HCT116 (cell line): ENCODE measurements around the gene FNDC3A. TPM values are rescaled to one million over a fixed set of nuclear protein-coding genes. Genes with fewer than 3 reads are reported as not detected.

Experiments used
- ATAC-seq: fragments of 200-7000 bp; cut with Tn5 transposase; 2 replicates; pipeline ENCODE4 v1.9.1; 2020; ENCODE audit warnings: mild to moderate bottlenecking, moderate library complexity
- BruUV-seq: library from RNA; stranded (reverse); fragments of 400-500 nt; replicated peaks from 2 replicates; lab custom pipeline; 2021; lab: Mats Ljungman, UMichigan
- CTCF ChIA-PET: fragments of 300-600 bp; sonication (Branson Sonifier 250); formaldehyde crosslinking; loops from one replicate; lab custom pipeline; 2021; ENCODE audit warnings: antibody characterized with exemption; lab: Charles Lee
- POLR2A ChIA-PET: fragments of 300-600, 350-600 bp; sonication (Branson Sonifier 250); formaldehyde crosslinking; loops from one replicate; lab custom pipeline; 2021; ENCODE audit warnings: antibody characterized with exemption; lab: Charles Lee
- RAD21 ChIA-PET, 2 experiments: fragments of 300-600 bp; sonication (Branson Sonifier 250); formaldehyde crosslinking; loops; one replicate each; lab custom pipeline; 2023; ENCODE audit warnings: low total read pairs in 2 of 2; ENCODE audit not compliant: uncharacterized antibody in 2 of 2, unreplicated experiment in 2 of 2, low non-redundant PET in 1 of 2; lab: Charles Lee
- DNase-seq: peaks from one replicate; pipeline ENCODE4 v3.0.0-alpha.2; 2010; ENCODE audit warnings: low read depth, low spot score
- H2AFZ ChIP-seq: fragments of 200-600 bp; shearing (Covaris generic), sonication (generic); 2 replicates; pipeline ENCODE4 v1.6.1; 2017; ENCODE audit warnings: low read depth, mixed run types, mixed read lengths, antibody characterized with exemption, low read length; ENCODE audit not compliant: poor library complexity, severe bottlenecking
- H3K27ac ChIP-seq: 2 replicates; pipeline ENCODE4 v1.5.1; 2012; ENCODE audit warnings: low read depth, low read length
- H3K27me3 ChIP-seq: fragments of 200-600 bp; sonication (generic); 2 replicates; pipeline ENCODE4 v1.6.1; 2016; ENCODE audit warnings: mixed run types, low read length, mixed read lengths; ENCODE audit not compliant: insufficient read depth
- H3K36me3 ChIP-seq, 2 experiments: fragments of 200-500 bp in 1 of 2; fragments of 200-600 bp in 1 of 2; sonication (Bioruptor generic) in 1 of 2; sonication (generic) in 1 of 2; 2 replicates each; pipeline versions ENCODE4 v1.5.1 to v1.6.1; 2014 to 2016; ENCODE audit warnings: low read length in 2 of 2, inconsistent platforms in 1 of 2, mixed read lengths in 1 of 2, mixed run types in 1 of 2; ENCODE audit not compliant: insufficient read depth in 2 of 2, control insufficient read depth in 1 of 2
- H3K4me1 ChIP-seq, 2 experiments: fragments of 200-600 bp in 1 of 2; sonication (generic) in 1 of 2; 2 replicates each; pipeline versions ENCODE4 v1.5.1 to v1.6.1; 2012 to 2017; ENCODE audit warnings: low read length in 2 of 2, inconsistent platforms in 1 of 2, mild to moderate bottlenecking in 1 of 2, mixed read lengths in 1 of 2, mixed run types in 1 of 2, moderate library complexity in 1 of 2; ENCODE audit not compliant: insufficient read depth in 2 of 2, control insufficient read depth in 1 of 2
- H3K4me2 ChIP-seq: fragments of 200-600 bp; sonication (generic); 2 replicates; pipeline ENCODE4 v1.6.1; 2017; ENCODE audit warnings: mixed run types, low read length, mixed read lengths
- H3K4me3 ChIP-seq, 2 experiments: fragments of 200-600 bp in 1 of 2; sonication (generic) in 1 of 2; replicated peaks in 1 of 2; 2 replicates each; pipeline ENCODE4 v1.5.1; 2011 to 2016; ENCODE audit warnings: low read length in 2 of 2, control low read depth in 1 of 2, low read depth in 1 of 2, mild to moderate bottlenecking in 1 of 2, mixed read lengths in 1 of 2, mixed run types in 1 of 2
- H3K79me2 ChIP-seq: fragments of 200-600 bp; sonication (generic); 2 replicates; pipeline ENCODE4 v1.6.1; 2017; ENCODE audit warnings: mild to moderate bottlenecking, mixed run types, low read length, moderate library complexity, mixed read lengths; ENCODE audit not compliant: insufficient read depth
- H3K9ac ChIP-seq: fragments of 200-600 bp; sonication (generic); 2 replicates; pipeline ENCODE4 v1.6.1; 2016; ENCODE audit warnings: low read length, mixed read lengths
- H3K9me2 ChIP-seq: fragments of 200-600 bp; sonication (generic), shearing (Covaris generic); 2 replicates; pipeline ENCODE4 v1.6.1; 2017; ENCODE audit warnings: mixed run types, mild to moderate bottlenecking, moderate library complexity; ENCODE audit not compliant: insufficient read depth
- H3K9me3 ChIP-seq, 2 experiments: fragments of 200-500 bp in 1 of 2; fragments of 200-600 bp in 1 of 2; sonication (Bioruptor generic) in 1 of 2; sonication (generic) in 1 of 2; 2 replicates each; pipeline ENCODE4 v1.6.1; 2014 to 2017; ENCODE audit warnings: low read length in 2 of 2, mixed read lengths in 2 of 2, inconsistent platforms in 1 of 2, low read depth in 1 of 2, mild to moderate bottlenecking in 1 of 2, mixed run types in 1 of 2, moderate library complexity in 1 of 2; ENCODE audit not compliant: control insufficient read depth in 1 of 2, insufficient read depth in 1 of 2
- H4K20me1 ChIP-seq: fragments of 200-600 bp; sonication (generic), shearing (Covaris generic); 2 replicates; pipeline ENCODE4 v1.6.1; 2017; ENCODE audit warnings: mixed run types, mild to moderate bottlenecking, moderate library complexity; ENCODE audit not compliant: insufficient read depth
- ATF3 ChIP-seq: IDR thresholded peaks from 2 replicates; pipeline ENCODE4 v1.6.1; 2012
- CBX3 ChIP-seq: IDR thresholded peaks from 2 replicates; pipeline ENCODE4 v1.6.1; 2012; ENCODE audit warnings: low read depth
- CEBPB ChIP-seq: IDR thresholded peaks from 2 replicates; pipeline ENCODE4 v1.6.1; 2012; ENCODE audit warnings: low read depth
- CTCF ChIP-seq, 3 experiments: fragments of 200-600 bp in 1 of 3; sonication (generic) in 1 of 3; IDR thresholded peaks in 2 of 3; conservative IDR thresholded peaks in 1 of 3; 2 replicates each; pipeline ENCODE4 v1.5.1; 2012 to 2017; ENCODE audit warnings: low read depth in 2 of 3, low read length in 2 of 3, antibody characterized with exemption in 1 of 3, borderline replicate concordance in 1 of 3, control low read depth in 1 of 3, mild to moderate bottlenecking in 1 of 3, mixed read lengths in 1 of 3, mixed run types in 1 of 3, moderate library complexity in 1 of 3; ENCODE audit not compliant: insufficient read depth in 1 of 3
- EGR1 ChIP-seq: IDR thresholded peaks from 2 replicates; pipeline ENCODE4 v1.6.1; 2012; ENCODE audit warnings: low read depth
- ELF1 ChIP-seq: IDR thresholded peaks from 2 replicates; pipeline ENCODE4 v1.6.1; 2012; ENCODE audit warnings: low read depth, borderline replicate concordance
- FOSL1 ChIP-seq: IDR thresholded peaks from 2 replicates; pipeline ENCODE4 v1.6.1; 2012; ENCODE audit warnings: low read depth
- MAX ChIP-seq: IDR thresholded peaks from 2 replicates; pipeline ENCODE4 v1.6.1; 2012
- RAD21 ChIP-seq: IDR thresholded peaks from 2 replicates; pipeline ENCODE4 v1.6.1; 2012; ENCODE audit warnings: low read depth, mild to moderate bottlenecking
- REST ChIP-seq: IDR thresholded peaks from 2 replicates; pipeline ENCODE4 v1.6.1; 2012; ENCODE audit warnings: low read depth
- intact Hi-C: fragments of 100-400 bp; cut with micrococcal nuclease; formaldehyde crosslinking; loops from 2 replicates; pipeline ENCODE4 v1.10.0; 2022
- total RNA-seq: library from RNA; stranded (reverse); gene quantifications from one replicate; pipeline ENCODE4 v1.2.1, GENCODE V29; 2021; ENCODE audit not compliant: unreplicated experiment

Gene FNDC3A
- total RNA-seq, 1 experiment from 2014 or later: 30.5 TPM

GRCh38 chr13:48942131-48942530 is 33.6 kb upstream of the FNDC3A start:
- DNase-seq: no peak
- Histone ChIP-seq H2AFZ (no peak overlapping the region), H4K20me1 (no peaks in the 10 kb centered on the region), H3K79me2 (no peaks in the 10 kb centered on the region), H3K4me1 (no peaks in the 10 kb centered on the region), H3K27ac (no peak overlapping the region), H3K9ac (no peak overlapping the region), H3K4me3 (no peak overlapping the region), H3K27me3 (no peaks in the 10 kb centered on the region), H3K36me3 (no peaks in the 10 kb centered on the region), H3K9me2 (no peaks in the 10 kb centered on the region), H3K4me2 (no peak overlapping the region), H3K9me3 (no peaks in the 10 kb centered on the region)
- TF ChIP-seq EGR1 (peak; percentile 28; the same call in 1 of the 2 replicates), MAX (no peak)
- RAD21 ChIA-PET: no interaction called here
- BruUV-seq: no TSS peak
- CTCF ChIA-PET: no interaction called here
- intact Hi-C loops: no loop called here
- ATAC-seq: no peak
- POLR2A ChIA-PET: no interaction called here

- DNase-seq (no peak), ATAC-seq (no peak)
- ChIA-PET POLR2A (interaction anchor here (0.6 kb wide), 1 partner anchor 796 kb away, joined by 4 read pairs; no protein-coding TSS in a partner anchor), RAD21 (no interaction called here), CTCF (no interaction called here)
- intact Hi-C loops: no loop called here
- Histone ChIP-seq H3K36me3 (no peaks in the 10 kb centered on the region), H3K9ac (no peak overlapping the region), H3K4me3 (no peak overlapping the region), H2AFZ (no peak overlapping the region), H3K9me2 (no peaks in the 10 kb centered on the region), H3K9me3 (no peaks in the 10 kb centered on the region), H3K27ac (no peak overlapping the region), H4K20me1 (no peaks in the 10 kb centered on the region), H3K4me2 (no peak overlapping the region), H3K4me1 (no peaks in the 10 kb centered on the region), H3K27me3 (no peaks in the 10 kb centered on the region), H3K79me2 (no peaks in the 10 kb centered on the region)
- no TSS peak for BruUV-seq
- TF ChIP-seq CBX3: no peak
- no peak for TF ChIP-seq RAD21
- TF ChIP-seq REST: no peak
- no peak for TF ChIP-seq FOSL1
- no peak for TF ChIP-seq CEBPB
- no peak for TF ChIP-seq CTCF (IDR thresholded peaks at IDR 0.05 in 2 of 3, conservative IDR thresholded peaks at IDR 0.05 in 1 of 3; ENCODE audit: borderline replicate concordance in 1 of 3, insufficient read depth in 1 of 3, low read depth in 2 of 3, low read length in 2 of 3)
- TF ChIP-seq ELF1: no peak
- no peak for TF ChIP-seq ATF3
These were observed 31.5 kb upstream of the FNDC3A start for GRCh38 chr13:48944221-48944620.
